CD4-positive, alpha-beta T cell treated with Interleukin-4 for 4 hours (primary cell): Measurements from ENCODE around the gene UBE2F.
A peak's percentile ranks its signal among the peaks of the same experiment; 100 is the strongest.
"Not testable (repeated sequence)": the region's sequence is repeated elsewhere in the genome, so short reads cannot be mapped to it uniquely, and the experiment has no call there.

Experiments
- DNase-seq: peaks from one replicate; pipeline ENCODE4 v3.0.0-alpha.2; 2020

UBE2F gene

DNA sequence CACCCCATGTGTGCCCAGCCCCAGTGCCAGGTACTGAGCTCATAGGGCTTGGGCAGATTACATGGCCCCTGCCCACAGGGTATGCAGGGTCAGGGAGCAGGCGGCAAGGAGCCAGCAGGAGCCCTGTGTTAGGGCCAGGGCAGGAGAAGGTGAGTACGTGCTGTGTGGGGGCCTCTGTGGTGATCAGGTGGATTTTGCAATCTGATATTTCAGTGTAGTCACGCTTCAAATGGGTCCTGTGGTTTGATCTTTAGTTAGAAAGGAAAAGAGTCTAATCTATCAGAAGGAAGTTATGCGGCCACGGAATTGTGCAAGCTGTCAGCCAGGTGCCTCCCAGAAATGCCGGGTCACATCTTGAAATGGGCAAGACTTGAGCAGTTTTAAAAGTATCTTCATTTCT, 13.9 kb downstream of the UBE2F start:
- no peak for DNase-seq

- not testable (repeated sequence) for DNase-seq
These were observed 14.8 kb downstream of the UBE2F start for GRCh38 chr2:237981621-237982020.

DNA sequence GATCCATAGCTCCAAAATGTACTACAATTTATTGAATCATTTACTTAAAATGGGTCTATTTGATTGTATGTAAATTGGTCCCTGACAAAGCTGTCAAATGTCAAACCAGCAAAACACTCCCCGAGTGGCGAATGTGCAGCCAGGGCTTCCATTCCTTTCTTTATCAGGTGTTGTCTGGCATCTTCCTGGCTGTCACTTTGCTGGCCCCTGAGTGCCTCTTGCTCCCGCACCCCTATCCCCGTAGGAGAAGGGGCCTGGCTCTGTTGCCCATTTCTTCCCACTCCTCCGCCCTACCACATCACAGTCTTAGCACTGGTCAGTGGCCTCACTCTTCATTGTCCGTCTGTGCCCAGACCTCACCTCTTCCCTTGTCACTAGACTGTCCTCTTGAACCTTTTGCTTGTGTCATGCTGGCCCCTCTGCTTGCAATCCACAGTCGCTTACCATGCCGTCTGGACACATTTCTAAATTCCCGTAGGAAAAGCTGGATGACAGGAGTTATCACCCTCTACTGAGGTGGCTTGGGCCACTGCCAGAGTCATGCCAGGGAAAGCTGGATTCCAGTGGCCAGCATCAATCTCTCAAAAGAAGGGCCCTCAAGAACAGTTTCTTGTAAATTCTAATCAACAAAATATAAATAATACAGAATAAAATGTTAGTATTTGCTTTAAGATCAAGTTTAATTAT, 15.4 kb downstream of the UBE2F start:
- no peak for DNase-seq

DNA sequence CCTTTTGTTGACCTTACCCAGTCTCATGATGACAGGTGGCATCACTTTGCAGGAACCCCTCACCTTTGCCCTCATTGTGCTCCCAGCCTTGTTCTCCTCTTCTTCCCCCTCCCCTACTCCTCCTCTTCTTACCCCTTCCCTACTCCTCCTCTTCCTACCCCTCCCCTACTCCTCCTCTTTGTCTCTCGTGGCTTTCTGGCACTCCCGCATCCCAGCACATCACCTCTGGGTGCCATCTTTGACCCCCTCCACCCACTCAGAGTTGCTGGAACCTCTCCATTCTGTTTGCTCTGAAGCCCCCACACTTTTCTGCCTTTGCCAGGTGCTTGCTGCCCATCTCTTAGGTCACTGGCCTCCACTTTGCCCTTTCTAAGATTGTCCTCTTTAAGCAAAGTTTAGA, 17.1 kb downstream of the UBE2F start:
- no peak for DNase-seq

DNA sequence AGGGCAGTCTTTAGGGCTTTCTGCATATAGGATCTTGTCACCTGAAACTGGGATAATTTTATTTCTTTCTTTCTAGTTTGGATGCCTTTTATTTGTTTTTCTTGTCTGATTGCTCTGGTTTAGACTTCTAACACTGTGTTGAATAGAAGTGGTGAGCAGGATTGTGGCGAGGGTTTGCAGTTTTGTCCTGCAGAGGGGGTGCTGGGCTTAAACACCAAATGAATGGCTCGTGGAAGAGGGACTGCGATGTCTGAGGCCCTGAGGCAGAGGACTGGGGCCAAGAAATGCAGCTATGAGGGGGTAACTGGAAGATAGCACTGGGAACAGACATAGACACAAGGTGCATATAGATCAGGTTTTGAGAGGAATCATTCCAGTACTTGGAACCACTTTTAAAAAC, 20.5 kb downstream of the UBE2F start:
- DNase-seq = no peak

DNA sequence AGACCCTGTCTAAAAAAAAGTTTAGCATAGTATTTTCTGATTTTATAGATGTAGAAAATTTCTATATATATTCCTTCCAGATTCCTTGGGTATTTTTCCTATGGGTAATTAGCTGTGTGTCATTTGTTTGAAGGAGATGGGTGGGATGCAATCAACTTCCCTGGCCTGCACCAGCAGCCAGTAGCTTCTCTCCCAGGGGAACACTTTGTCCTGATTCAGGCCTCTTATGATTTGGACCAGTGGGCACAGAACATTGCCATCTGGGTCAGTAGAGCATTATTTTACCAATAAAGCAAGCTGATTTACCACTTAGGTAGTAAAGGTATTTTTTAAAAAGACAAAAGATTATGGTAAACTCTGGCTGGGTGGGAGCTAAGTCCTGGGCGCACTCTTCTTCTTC, 26.9 kb downstream of the UBE2F start:
- DNase-seq = no peak

GRCh38 chr2:237995036-237995435, 28.2 kb downstream of the UBE2F start:
- no peak for DNase-seq

GRCh38 chr2:237996021-237996593, 29.3 kb downstream of the UBE2F start:
- no peak for DNase-seq

DNA sequence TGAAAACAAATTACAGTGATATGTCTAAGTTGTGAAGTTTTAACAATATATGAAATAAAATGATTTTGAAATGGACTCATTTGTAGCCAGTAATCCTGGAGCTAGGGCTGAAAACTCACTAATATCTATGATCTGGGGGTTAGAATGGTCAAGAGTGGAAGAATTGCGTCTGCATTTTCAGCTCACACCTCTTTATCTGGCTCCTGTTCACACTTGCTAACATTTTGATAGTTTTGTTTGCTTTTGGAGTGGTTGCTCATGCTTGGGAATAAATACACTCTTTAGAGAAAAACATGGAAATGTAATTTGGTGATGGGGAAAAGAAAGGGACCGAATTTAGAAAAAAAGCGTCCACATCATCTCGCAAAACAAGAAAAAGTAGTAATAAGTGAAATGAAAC, 30.7 kb downstream of the UBE2F start:
- no peak for DNase-seq

DNA sequence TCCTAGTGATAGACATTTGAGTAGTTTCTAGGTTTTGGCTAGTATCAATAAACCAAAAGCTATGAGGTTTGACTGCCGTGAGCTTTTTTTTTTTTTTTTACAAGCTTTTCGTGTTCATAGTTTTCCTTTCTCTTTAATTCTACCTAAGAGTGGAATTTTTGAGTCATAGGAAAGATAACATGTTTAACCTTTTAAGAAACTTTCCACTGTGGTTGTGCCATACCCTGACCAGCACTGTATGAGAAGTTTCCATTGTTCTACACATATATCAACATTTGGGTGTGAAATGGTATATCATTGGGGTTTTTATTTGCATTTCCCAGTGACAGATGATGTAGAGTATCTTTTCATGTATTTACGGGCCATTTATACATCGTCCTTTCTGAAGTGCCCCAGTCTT, 31.7 kb downstream of the UBE2F start:
- DNase-seq = peak; percentile 57

- DNase-seq = no peak
These were observed 36.6 kb downstream of the UBE2F start for GRCh38 chr2:238003234-238004031.

DNA sequence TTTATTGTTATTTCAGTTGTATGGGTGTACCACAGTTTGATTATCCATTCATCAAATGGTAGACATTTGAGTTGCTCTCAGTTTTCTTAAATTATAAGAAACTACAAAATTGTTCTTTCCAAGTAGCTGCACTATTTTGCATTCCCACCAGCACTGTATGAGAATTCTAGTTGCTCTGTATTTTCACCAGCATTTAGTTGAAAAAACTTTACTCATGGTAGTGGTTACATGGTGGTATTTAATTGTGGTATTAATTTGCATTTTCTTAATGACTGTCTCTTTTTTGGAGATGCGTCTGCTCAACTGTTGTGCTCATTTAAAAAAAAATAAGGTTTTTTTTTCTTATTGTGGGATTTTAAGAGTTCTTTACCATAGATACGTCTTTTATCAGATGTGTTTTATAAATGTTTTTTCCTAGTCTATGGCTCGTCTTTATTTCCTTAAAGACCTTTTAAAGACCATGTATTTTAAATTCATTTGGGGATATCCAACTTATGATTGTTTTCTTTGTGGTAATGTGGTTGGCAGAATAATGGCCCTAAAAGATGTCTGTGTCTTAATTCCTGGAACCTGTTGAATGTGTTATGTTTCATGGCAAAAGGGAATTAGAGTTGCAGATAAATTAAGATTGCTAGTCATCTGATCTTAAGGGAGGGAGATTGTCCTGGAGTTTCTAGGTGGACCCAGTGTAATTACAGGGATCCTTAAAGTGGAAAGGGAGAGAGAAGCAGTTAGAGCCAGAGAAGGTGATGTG, 37.4 kb downstream of the UBE2F start:
- DNase-seq = no peak

- DNase-seq = no peak
These were observed 38.7 kb downstream of the UBE2F start for GRCh38 chr2:238005528-238005927.

- DNase-seq = no peak
These were observed 39.7 kb downstream of the UBE2F start for GRCh38 chr2:238006510-238006909.

DNA sequence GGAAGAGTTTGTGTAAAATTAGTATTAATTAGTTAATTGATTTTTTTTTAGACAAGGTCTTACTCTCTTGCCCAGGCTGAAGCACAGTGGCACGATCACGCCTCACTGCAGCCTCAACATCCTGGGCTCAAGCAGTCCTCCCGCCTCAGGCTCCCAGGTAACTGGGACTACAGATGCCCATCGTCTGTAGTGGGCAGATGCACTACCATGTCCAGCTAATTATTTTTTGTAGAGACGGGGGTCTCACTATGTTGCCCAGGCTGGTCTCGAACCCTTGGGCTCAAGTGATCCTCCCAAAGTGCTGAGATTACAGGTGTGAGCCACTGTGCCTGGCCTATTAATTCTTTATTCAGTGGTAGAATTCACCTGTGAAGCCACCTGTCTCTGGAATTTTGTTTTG, 41.1 kb downstream of the UBE2F start:
- no peak for DNase-seq

GRCh38 chr2:238009563-238009962, 42.7 kb downstream of the UBE2F start:
- DNase-seq = no peak

- DNase-seq = no peak
These were observed 43.8 kb downstream of the UBE2F start for GRCh38 chr2:238010572-238010971.

GRCh38 chr2:238013806-238014205, 47.0 kb downstream of the UBE2F start:
- no peak for DNase-seq

GRCh38 chr2:238015705-238016104, 48.9 kb downstream of the UBE2F start:
- no peak for DNase-seq

DNA sequence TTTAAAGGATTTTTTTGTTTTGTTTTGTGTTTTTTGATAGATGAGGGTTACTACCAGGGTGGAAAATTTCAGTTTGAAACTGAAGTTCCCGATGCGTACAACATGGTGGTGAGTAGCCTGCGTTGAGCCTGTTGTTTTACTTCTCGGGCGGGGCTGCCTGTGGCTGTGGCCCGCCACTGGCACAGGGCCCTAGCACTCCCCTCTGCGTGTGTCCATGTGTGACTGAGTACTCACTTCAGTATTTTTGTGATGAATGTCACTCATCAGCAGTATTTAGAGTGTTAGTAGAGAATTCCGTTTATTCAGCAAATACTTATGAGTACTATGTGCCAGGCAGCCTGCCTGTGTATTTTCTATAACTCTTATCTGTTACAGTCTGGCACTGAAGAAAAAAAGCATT, 49.7 kb downstream of the UBE2F start:
- DNase-seq = no peak

GRCh38 chr2:238019962-238020361, 53.1 kb downstream of the UBE2F start:
- no peak for DNase-seq

- DNase-seq = no peak
These were observed 54.0 kb downstream of the UBE2F start for GRCh38 chr2:238020816-238021215.

DNA sequence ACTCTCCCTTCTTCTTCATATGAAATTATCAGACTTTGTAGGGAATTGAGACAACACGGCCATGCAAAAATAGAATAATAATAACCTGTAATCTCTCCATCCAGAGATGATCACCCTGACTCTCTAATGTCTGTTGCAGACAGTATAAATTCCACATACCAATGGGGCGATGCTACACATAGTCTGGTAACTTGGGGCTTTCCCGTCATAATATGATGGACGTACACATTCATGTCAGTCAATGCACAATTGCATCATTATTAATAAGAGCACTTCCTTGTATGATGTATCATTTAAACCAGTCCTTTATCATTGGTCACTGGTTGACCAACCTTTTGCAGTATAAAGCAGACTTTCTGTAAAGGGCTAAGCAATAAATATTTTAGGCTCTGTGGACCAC, 54.5 kb downstream of the UBE2F start:
- DNase-seq = no peak
